GM12878 (cell line): ENCODE results near the gene UBE2E2.
"Not testable (repeated sequence)": the region's sequence is repeated elsewhere in the genome, so short reads cannot be mapped to it uniquely, and the experiment has no call there.

Experiments
- CTCF ChIP-seq, 3 experiments: IDR thresholded peaks in 2 of 3; conservative IDR thresholded peaks in 1 of 3; 2 replicates each; pipeline ENCODE4 v1.5.1; 2011; ENCODE audit warnings: low read depth in 3 of 3, low read length in 3 of 3, mild to moderate bottlenecking in 3 of 3, control low read depth in 2 of 3, moderate library complexity in 2 of 3, inconsistent platforms in 1 of 3, mixed read lengths in 1 of 3; ENCODE audit not compliant: control insufficient read depth in 2 of 3, insufficient read depth in 1 of 3; ENCODE audit errors: extremely low read depth in 1 of 3
- FOXM1 ChIP-seq: IDR thresholded peaks from 2 replicates; pipeline ENCODE4 v1.6.1; 2012; ENCODE audit warnings: low read depth, mild to moderate bottlenecking, inconsistent platforms, low read length, moderate library complexity
- POLR2A ChIP-seq: IDR thresholded peaks from 2 replicates; pipeline ENCODE4 v1.6.1; 2011; ENCODE audit warnings: low read depth, mild to moderate bottlenecking, low read length
- SMAD1 ChIP-seq: fragments of 450-650 bp; IDR thresholded peaks from 2 replicates; pipeline ENCODE4 v1.6.1; 2018; ENCODE audit warnings: mild to moderate bottlenecking, low read depth; ENCODE audit not compliant: partially characterized antibody
- TF ChIP-seq, protein P1 (sequence below): IDR thresholded peaks from 2 replicates; pipeline ENCODE4 v1.6.1; 2011; ENCODE audit warnings: low read depth, mild to moderate bottlenecking, low read length, moderate library complexity, borderline replicate concordance; ENCODE audit errors: extremely low read depth

DNA sequence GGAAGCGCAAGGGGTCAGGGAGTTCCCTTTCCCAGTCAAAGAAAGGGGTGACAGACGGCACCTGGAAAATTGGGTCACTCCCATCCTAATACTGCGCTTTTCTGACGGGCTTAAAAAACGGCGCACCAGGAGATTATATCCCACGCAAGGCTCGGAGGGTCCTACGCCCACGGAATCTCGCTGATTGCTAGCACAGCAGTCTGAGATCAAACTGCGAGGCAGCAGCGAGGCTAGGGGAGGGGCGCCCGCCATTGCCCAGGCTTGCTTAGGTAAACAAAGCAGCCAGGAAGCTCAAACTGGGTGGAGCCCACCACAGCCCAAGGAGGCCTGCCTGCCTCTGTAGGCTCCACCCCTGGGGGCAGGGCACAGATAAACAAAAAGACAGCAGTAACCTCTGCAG is 146.3 kb downstream of the UBE2E2 start:
- not testable (repeated sequence) for TF ChIP-seq SMAD1; FOXM1; POLR2A; CTCF (IDR thresholded peaks at IDR 0.05 in 2 of 3, conservative IDR thresholded peaks at IDR 0.05 in 1 of 3; ENCODE audit: control insufficient read depth in 2 of 3, extremely low read depth in 1 of 3, insufficient read depth in 1 of 3, low read depth in 3 of 3, low read length in 3 of 3)
- TF ChIP-seq, protein P1, sequence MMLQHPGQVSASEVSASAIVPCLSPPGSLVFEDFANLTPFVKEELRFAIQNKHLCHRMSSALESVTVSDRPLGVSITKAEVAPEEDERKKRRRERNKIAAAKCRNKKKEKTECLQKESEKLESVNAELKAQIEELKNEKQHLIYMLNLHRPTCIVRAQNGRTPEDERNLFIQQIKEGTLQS: not testable (repeated sequence)
